DMS 273 treated with DMSO at 0.1 percent for 48 hours (cell line): ENCODE data around the gene PRDM1.
A peak's percentile ranks its signal among the peaks of the same experiment; 100 is the strongest.

Experiments
- DNase-seq: peaks from one replicate; lab custom pipeline; 2025; lab: John Stamatoyannopoulos, UW

Gene PRDM1

DNA sequence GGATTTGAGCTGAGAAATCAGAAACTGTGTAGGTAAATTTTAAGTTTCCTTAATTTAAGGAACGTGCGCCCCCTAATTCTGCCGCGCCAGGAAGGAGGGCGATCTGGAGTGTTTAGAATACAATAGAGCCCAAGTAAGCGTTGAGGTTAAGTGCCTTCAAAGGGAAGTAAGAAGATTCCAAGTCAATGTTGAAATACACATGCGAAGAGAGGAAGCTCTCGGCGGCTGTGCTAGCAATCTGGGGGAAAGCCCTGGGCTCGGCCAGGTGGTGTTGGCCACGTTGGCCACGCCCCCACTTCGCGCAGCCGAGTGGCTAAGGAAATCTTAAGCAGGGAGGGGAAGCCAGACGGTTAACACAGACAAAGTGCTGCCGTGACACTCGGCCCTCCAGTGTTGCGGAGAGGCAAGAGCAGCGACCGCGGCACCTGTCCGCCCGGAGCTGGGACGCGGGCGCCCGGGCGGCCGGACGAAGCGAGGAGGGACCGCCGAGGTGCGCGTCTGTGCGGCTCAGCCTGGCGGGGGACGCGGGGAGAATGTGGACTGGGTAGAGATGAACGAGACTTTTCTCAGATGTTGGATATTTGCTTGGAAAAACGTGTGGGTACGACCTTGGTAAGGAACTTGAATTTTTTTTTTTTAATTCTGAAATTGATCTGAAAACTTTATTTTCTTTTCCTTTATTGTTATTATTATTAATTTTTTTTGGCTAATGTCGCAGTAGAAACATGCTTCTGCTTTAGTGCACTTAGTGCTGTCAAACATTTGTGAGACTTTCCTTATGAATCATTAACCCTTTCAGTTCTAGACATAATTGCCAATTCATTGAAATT lies at the start of gene PRDM1:
TSS of gene PRDM1 (plus strand) at position 353 of the 830 bp plus-strand sequence. CDS start at position 571, 218 bp downstream.
- DNase-seq: peak; percentile 70

DNA sequence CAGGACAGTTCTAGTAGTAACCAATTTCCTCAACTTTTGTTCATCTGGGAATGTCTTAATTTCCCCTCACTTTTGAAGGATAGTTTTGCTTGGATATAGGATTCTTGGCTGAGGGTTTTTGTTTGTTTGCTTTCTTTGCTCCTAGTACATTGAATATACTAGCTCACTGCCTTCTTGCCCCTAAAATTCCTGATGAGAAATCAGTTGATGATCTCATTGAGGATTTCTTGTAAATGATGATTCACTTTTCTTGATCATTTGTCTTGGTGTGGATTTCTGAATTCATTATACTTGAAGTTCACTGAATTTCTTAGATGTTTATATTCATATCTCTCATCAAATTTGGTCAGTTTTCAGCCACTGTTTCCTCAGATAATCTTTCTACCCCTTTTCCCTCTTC lies 49.1 kb upstream of the PRDM1 start:
- no peak for DNase-seq

DNA sequence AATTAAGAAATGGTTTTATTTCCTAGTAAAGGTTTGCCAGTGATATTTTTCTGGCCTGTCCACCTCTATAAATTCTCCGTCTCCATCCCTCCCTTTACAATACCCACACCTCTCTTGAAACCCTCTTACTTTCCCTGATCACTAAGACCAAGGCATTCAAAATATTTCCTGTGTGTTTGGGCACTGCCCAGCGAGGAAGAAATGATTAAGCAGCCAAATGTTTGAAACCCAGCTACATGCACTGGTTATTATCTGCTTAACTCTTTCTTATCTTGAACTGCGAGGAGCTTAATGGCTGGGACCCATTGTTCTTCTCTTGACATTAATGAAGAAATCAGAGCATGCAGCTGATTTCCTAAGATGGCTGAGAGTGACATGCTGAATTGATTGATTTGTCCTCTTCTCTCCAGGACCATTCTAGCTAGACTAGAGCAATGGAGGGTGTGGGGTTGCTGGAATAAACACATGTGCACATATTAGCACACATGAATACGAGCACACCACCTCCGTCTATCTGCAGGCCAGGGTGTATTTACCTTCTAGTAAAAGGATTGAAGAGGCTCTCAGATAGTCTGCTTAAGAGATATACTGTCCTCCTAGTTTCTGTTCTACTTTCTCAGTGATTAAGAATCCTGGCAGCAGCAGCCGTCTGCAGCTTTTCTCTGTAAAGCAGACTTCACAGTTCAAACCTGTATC lies 46.1 kb upstream of the PRDM1 start:
- DNase-seq: no peak

DNA sequence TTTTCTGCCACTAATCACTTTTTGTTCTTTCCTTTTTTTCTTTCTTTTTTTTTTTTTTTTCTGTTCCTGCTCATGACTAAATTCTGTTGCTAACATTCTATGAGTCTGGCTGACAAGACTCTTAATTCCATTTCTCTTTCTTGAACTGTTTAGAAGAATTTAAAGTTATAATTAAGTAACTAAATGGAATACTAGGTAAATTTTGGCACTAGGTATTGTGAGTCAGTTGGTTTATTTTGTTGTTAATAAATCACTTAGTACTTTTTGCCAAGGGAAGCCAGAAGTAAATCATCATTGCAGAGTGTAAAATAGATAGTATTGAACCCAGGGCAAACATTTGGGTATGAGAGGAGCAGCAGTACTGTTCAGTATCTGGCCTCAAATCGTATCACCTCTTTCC lies 42.0 kb upstream of the PRDM1 start:
- no peak for DNase-seq

DNA sequence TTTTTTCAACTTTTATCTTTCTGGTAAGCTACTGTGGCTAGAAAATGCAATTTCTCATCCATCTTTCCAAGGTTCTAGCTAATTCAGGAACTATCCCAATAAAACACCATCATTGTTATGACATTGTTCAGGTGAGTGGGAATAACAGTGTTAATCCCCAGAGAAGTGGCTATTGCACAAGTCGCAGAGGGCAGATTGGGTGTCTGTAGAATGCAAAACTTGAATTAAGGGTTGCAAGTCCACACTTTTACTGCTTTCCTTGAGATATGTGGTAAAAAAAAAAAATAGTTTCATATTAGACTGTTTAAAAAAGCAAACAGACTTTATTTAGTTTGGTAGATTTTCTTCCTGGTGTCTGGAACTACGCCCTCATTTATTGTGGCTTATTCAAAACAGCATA lies 41.1 kb upstream of the PRDM1 start:
- no peak for DNase-seq

DNA sequence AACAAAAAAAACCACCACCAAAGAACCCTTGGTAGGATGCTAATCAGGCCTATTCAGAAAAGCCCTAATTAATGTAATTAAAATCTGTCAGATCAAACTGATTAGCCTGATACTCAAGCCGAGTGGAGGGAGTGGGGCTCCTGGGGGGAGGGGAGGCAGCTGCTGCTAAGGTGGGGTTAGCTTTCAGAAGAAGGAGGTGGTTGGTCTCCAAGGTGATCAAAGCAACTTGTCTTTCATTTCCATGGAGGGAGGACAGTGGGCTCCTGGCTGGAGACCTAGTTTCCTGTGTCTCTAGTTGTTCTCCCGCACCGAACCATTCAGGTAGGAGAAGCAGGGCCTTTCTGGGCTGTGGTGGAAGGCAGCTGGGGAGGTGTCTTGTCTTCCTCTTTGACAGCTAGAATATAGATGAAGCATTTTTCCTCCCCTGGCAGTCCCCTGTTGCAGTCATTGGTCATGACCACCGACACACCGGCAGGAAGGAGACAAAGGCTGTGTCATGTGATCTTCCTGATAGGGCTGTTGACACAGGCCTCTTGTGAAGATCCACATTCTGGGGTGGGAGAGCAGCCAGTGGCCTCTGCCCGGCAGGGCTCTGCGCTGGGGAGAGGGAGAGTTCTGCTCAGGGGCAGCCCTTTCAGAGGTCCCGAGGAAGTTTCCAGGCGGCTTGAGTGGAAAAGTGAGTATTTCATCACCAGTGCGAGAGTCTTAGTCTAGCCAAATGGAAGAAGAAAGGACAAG lies 39.9 kb upstream of the PRDM1 start:
- DNase-seq: no peak

DNA sequence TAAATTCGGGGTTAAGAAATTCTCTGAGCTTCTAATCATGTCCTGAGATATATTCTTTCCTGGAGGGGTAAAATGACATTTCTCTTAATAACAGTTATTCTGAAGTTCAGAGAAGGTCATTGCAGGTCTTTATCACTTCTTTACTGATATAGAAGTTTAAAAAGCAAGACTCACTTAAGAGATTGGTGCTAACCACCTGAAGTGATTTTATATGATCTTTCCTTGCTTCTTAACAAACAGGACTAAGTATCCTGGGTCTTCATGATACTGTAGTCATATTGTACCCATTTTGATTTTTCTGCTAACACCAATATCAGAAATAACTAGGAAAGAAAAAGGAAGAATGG lies 39.3 kb upstream of the PRDM1 start:
- no peak for DNase-seq

DNA sequence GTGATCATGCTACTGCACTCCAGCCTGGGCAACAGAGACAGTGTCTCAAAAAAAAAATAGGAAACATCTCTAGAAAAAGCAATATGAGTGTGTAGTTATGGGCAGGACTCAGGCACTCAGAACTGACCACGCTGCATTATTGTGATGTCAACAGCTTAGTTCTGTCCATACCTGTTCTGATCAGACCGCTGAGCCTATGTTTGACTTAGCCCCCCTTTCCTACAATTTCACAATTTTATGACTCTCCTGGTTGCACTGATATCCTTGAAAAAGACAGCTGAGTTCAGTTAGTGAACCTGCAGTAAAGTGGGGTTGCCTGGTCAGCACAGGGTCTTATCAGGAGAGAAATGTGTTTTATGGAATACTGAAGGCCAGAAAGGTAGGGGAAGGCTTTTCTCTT lies 37.8 kb upstream of the PRDM1 start:
- DNase-seq: no peak

DNA sequence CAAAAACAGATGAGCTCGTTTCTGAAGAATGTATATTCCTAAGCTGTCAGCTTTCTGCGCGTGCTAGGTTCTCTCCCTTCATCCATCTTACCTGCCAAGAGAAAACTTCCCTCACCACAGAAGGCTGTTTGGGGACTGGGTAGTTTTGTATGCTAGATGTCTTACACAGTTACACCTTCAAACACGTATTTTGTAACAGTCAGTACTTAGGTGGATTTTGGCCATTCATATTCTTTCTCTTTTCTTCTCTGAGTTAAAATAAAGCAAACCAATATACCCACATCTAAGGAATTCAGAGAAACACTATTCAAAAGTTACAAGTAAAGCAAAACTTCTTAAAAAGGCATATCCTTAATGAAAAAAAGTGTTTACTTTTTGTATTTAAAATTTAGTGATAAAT lies 35.6 kb upstream of the PRDM1 start:
- DNase-seq: no peak

DNA sequence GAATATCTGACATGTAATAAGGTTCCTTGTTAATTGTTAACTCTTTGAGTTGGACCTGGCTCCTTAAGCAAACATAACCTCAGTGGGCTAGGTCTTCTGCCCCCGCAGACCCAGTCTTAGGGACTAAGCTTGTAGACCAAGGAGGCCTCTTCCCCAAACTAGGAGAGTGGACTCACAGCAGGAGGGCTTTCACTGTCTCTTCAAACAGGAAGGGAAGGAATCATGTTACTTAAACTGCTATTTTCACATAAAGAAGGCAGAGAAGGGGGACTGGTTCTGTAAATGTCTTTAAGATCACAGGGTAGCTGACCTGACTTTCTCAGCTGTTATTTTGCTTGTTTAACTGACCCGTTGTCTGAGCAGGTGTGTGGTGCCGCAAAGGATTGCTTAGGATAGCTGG lies 34.9 kb upstream of the PRDM1 start:
- DNase-seq: no peak

DNA sequence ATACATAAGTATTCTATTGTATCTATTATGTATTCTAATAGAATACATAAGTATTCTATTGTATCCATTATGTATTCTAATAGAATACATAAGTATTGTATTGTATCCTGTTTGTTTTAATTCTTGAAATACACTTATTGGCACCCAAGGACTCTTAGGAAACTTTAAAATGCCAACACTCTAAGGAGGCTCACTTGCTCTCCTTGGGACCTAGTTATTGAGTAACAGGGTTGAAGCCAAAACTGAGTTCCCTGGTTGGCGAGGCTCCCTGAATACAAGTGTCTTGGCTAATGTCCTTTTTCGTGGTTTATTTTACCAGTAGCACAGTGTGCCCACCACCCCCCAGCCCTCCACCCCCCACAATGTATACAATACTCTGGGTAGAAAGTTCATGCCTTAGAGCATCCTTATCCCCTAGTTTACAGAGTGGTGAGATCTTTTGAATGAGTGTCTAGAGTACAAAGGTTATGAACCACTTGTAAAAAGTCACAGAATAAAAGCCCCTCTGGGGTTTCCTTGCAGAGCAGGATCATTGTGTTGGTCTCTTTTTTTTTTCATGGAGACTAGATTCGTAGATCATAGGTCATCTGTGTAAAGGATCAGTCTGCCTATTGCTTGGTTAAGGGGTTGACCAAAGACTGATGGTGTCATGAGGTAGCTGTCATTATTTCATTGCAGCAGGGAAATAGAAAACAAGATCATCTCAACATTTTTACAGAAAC lies 32.5 kb upstream of the PRDM1 start:
- no peak for DNase-seq

DNA sequence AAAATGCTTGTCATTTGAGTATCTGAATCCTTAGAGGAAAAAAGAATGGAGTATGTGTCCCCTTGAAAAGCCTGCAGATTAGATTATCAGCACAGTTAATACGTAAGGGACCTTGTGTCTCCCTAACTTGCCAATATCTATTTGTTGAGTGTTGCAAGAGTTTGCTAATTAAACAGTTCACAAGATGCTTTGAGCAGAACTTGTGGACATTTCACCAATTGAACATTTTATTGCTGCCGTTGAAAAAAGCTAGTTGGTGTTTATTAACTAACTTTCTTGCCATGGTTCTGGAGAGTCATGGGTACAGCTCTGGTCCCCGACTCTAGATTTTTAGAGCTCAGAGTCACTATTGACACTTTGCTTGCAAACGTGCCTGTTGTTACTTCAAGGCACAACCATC lies 30.6 kb upstream of the PRDM1 start:
- no peak for DNase-seq

DNA sequence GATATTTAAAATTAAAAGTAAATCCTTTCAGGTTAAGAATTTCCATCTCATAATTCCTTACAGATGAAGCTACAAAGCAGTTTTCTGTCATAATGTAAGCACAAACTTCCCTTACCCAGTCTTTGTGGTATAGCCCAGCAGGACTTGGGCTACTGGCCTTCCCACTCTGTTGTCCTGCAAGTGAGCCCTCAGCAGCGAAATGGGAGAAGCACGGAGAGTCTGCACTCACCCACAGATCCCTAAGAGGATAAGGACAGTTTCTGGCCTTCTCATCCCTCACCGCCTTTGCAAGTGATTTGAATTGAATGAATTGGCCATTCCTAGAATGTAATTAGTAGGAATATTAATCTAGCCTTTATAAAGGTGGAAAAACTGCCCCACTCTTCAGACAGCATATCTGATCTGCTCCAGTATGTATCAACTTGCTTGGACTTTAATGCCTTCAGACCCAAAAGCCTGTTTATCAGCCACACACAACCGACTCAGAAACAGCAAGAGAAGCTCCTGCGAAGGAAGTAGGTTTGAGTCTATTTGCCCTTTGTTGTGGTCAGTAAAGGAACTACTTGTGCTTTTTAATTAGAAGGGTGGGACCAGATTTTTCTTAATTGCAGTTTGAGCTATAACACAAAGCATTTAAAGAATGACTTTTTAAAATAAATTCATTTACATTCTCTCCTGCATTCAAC lies 29.9 kb upstream of the PRDM1 start:
- DNase-seq: no peak

DNA sequence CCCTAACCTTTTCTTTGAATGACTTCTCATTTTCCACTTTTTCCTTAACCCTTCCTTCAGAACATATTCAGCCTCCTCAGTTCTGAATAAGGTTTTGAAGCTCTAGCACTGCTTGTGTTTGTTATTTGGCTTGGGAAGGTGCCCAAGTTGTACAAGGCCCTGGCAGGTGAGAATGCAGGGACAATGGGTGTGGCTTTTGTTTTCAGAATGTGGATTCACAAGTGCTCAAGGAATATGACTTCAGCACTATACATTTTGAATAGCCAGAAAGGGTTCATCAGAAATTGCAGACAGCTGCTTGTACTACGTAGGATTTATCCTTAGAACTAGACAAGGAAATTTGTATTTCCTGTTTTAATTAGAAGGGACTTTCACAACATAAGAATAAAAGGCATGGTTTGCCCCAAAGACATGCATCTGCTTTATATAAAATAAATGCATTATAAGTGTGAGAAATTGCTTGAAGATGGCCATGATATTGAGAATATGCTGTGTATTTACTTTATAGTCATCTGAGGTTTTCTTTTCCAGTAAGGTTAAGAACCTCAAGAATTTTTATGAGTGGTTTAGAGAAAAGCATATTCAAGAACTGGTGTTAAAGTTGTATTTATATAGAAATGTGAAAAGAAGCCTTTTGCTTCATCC lies 29.3 kb upstream of the PRDM1 start:
- no peak for DNase-seq

DNA sequence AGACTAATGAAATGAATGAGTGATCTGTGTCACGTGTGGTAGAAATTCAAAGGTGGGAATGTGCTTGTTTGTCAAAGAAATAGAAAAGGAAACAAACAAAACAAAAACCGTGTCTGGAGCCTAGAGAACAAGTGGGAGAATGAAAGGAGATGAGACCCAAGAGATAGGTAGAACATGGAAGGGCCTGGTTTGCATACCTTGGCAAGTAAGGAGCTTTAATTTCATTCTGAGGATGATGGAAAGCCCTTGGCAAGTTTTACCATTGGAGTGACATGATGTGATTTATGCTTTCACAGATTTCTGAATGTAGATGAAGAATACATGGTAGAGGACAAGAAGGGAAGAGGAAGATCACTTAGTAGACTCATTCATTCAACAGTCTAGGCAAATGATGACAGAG lies 26.8 kb upstream of the PRDM1 start:
- no peak for DNase-seq

DNA sequence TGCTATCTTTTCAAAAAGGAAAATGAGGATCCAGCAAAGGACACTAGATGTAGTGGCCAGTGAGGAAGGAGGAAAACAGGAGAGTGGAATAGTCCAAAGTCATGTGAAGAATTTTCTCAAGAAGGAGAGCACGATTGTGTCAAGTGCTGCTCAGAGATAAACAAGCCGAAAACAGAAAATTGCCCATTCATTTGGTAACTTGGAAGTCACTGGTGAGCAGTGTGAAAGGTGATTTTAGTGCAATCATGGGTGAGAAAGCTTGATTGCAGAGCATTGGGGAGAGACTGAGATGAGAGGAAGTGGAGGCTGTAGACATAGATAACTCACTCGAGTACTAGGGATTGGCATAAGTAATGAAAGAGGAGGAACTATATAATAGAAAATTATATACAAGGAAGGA lies 26.0 kb upstream of the PRDM1 start:
- no peak for DNase-seq

DNA sequence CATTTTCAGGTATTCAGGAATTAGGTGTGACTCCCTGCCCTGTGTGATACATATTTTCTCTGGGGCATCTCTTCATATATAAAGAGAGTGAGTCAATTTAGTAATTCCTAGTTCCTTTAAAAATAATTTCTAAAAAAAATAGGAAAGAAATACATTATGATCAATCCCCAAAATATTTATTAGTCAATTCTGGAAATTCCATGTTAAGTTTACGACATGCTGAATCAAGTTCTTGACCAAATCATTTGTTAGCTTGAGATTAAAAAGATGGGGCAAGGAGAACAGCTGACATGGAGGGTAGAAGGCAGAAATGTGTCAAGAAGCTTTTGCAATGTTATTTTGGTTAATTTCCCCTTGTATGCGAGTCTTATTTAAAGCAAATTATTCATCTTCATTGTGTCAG lies 22.7 kb upstream of the PRDM1 start:
- no peak for DNase-seq

DNA sequence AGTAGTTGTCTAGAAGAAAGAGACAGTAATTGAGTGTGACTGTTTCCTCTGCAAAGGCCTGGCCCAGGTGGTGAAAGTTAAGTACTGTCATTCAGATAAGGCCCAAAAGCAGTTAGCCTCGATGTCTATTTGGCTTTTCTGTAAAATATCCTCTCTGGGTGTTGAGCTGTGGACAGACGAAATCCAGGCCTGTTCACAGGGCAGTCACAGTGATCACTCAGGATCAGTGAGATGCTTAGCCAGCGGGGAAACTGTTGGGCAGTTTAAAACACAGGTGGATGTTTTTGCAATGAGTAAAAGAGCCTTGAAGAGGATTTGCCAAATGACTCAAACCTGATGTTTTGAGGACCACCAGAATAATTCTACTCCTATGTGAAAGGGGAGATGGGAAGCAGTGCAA lies 22.0 kb upstream of the PRDM1 start:
- DNase-seq: no peak

DNA sequence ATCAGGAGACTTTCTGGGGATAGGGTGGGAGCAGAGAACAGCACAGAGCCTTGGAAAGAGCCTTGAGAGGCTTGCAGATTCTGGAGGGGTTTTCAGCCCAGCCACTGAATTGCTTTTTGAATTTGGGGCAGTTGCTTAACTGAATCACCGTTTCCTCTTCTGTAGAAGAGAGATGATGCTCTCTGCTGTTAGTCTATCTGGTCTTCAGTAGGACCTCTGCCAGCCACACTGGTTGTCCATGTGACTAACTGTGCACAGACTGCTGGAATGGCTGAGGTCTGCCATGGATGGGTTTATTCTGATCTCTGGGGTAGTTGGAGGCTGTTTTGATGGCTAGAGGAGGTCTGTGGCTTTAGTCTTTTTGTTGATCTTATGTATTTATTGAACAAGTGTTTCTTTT lies 21.4 kb upstream of the PRDM1 start:
- no peak for DNase-seq

DNA sequence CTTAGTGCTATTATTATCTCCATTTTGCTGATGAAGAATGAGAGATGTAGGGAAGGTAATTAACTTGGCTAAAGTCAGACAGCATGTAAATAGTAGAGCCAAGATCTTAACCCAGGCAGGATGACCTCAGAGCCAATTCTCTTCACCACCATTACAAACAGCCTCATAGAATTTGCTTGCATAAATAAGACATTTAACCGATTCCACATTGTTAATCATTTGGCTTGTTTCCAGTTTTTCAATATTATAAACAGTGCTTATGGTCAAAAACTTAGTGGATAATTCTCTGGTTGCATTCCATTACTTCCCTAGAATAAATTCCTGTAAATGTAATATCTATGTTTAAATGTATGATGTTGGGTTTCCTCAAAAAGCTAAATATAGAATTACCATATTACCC lies 19.1 kb upstream of the PRDM1 start:
- no peak for DNase-seq

DNA sequence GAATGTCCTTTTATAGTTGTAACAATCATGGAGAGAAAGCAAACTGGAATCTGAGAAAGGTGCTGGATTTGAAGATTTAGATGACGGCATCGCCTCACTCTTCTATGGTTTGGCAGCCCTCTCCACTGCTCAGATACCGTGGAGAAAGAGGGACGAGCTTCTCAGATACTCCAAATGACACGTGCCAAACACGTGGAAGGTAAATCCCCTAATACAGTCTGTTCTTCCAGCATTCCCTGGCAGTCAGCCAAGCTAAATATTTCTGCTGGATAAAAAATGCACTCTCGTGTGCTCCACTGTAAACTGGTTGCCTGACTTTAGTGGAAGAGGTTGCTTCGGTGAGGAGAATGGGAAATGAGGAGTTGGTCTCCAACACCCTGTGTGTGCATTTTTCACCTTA lies 16.7 kb upstream of the PRDM1 start:
- peak; percentile 78 for DNase-seq
